Large intestine (tissue), 3 donors: Measurements from ENCODE around the gene NEO1. TPM values are rescaled to one million over a fixed set of nuclear protein-coding genes. Genes with fewer than 3 reads are reported as not detected.
A peak's percentile ranks its signal among the peaks of the same experiment; 100 is the strongest.

Source experiments
- DNase-seq, 2 donors: peaks; one replicate each; pipeline versions ENCODE4 v3.0.0 to v3.0.0-alpha.2; 2013
- H3K27ac ChIP-seq: one replicate; pipeline ENCODE4 v1.5.1; 2013; ENCODE audit warnings: low read length
- H3K27me3 ChIP-seq: 2 replicates; pipeline ENCODE4 v1.6.1; 2013; ENCODE audit warnings: low read length; ENCODE audit not compliant: control insufficient read depth, insufficient read depth
- H3K36me3 ChIP-seq: 2 replicates; pipeline ENCODE4 v1.6.1; 2013; ENCODE audit warnings: low read length; ENCODE audit not compliant: control insufficient read depth, insufficient read depth
- H3K4me1 ChIP-seq: one replicate; pipeline ENCODE4 v1.6.1; 2013; ENCODE audit warnings: low read length; ENCODE audit not compliant: control insufficient read depth, insufficient read depth
- H3K4me3 ChIP-seq: one replicate; pipeline ENCODE4 v1.5.1; 2013; ENCODE audit warnings: low read length
- H3K9me3 ChIP-seq: one replicate; pipeline ENCODE4 v1.6.1; 2013; ENCODE audit warnings: mild to moderate bottlenecking, low read depth, low read length, moderate library complexity; ENCODE audit not compliant: control insufficient read depth
- WGBS: methylation state at CpG from one replicate; pipeline ENCODE4 v1.1.5; 2013; ENCODE audit warnings: low lambda C conversion rate; ENCODE audit not compliant: insufficient coverage; 5-methylcytosine and 5-hydroxymethylcytosine counted together
- polyA plus RNA-seq: library from polyadenylated mRNA; unstranded; fragments of 120-200 nt; gene quantifications from one replicate; pipeline ENCODE4 v1.2.1, GENCODE V29; 2013

The NEO1 gene
- polyA plus RNA-seq, 1 donor = 135 TPM

DNA sequence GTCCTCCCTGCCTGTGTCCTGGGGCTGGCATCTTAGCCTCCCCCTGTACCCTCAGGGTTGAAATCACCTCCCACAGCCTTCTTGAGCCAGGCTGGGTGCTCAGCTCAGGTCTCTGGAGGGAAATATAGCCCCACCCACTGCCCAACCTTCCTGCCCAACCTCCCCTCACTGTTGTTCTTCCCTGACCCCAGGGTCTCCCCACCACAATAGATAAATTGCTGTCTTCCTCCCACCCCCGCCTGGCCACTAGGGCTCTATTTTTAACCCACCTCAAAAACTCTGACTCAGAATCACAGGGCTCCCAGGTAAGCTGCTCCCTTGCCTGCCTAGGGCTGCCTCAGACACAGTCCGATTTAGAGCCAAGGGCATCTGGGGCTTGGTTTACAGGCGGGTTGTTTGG is 301.5 kb downstream of the NEO1 start:
- WGBS = no CpG with 5 or more reads among the region's 3 CpGs
- DNase-seq = no peak
- Histone ChIP-seq H3K4me1 (peaks cover 13% of the 10 kb centered on the region), H3K36me3 (no peaks in the 10 kb centered on the region), H3K4me3 (no peak overlapping the region), H3K27ac (no peak overlapping the region), H3K27me3 (peaks cover 4% of the 10 kb centered on the region), H3K9me3 (no peaks in the 10 kb centered on the region)

- Histone ChIP-seq H3K27ac (no peak overlapping the region), H3K36me3 (no peaks in the 10 kb centered on the region), H3K27me3 (peaks cover 4% of the 10 kb centered on the region), H3K4me1 (peaks cover 18% of the 10 kb centered on the region), H3K4me3 (no peak overlapping the region), H3K9me3 (no peaks in the 10 kb centered on the region)
- no CpG with 5 or more reads among the region's 4 CpGs for WGBS
- DNase-seq = peak; percentile 58 to 70
Observed at GRCh38 chr15:73354241-73354640, 302.0 kb downstream of the NEO1 start.
